Activated CD8-positive, alpha-beta T cell treated with anti-CD3 and anti-CD28 coated beads, Interleukin-2, amount 10 ng/mL, durations not matched to agents 7 days and 5 days (primary cell): Measurements from ENCODE around the gene BTRC. TPM values are rescaled to one million over a fixed set of nuclear protein-coding genes. Genes with fewer than 3 reads are reported as not detected.
A peak's percentile ranks its signal among the peaks of the same experiment; 100 is the strongest.

Experiments used
- ATAC-seq: fragments of 150-1000 bp; cut with Tn5 transposase; one replicate; pipeline ENCODE4 v1.10.0; 2021; ENCODE audit warnings: moderate library complexity
- CTCF ChIA-PET: fragments of 350-600 bp; sonication (Branson Sonifier 250); formaldehyde crosslinking; loops from one replicate; lab custom pipeline; 2021; ENCODE audit warnings: antibody characterized with exemption; lab: Charles Lee
- POLR2A ChIA-PET: fragments of 350-600 bp; sonication (Branson Sonifier 250); formaldehyde crosslinking; loops from one replicate; lab custom pipeline; 2021; ENCODE audit warnings: antibody characterized with exemption; lab: Charles Lee
- DNase-seq: peaks from one replicate; pipeline ENCODE4 v3.0.0-alpha.2; 2020
- H3K27ac Mint-ChIP-seq: one replicate; pipeline ENCODE4 v1.8.0; 2021; ENCODE audit warnings: mild to moderate bottlenecking, mixed read lengths
- H3K27me3 Mint-ChIP-seq: one replicate; pipeline ENCODE4 v1.8.0; 2021; ENCODE audit warnings: low read depth, mixed read lengths
- H3K36me3 Mint-ChIP-seq: one replicate; pipeline ENCODE4 v1.8.0; 2021; ENCODE audit warnings: low read depth, mixed read lengths
- H3K4me1 Mint-ChIP-seq: one replicate; pipeline ENCODE4 v1.8.0; 2021; ENCODE audit warnings: low read depth, mixed read lengths
- H3K4me3 Mint-ChIP-seq: one replicate; pipeline ENCODE4 v1.8.0; 2021; ENCODE audit warnings: mild to moderate bottlenecking, mixed read lengths
- H3K9me3 Mint-ChIP-seq: one replicate; pipeline ENCODE4 v1.8.0; 2022; ENCODE audit warnings: mixed read lengths; ENCODE audit not compliant: insufficient read depth
- total RNA-seq, 2 experiments: library from RNA; stranded (reverse); gene quantifications; one replicate each; pipeline ENCODE4 v1.2.3, GENCODE V29; 2021

Gene BTRC
- total RNA-seq, 2 experiments from 2014 or later = 11.0 to 11.2 TPM

DNA sequence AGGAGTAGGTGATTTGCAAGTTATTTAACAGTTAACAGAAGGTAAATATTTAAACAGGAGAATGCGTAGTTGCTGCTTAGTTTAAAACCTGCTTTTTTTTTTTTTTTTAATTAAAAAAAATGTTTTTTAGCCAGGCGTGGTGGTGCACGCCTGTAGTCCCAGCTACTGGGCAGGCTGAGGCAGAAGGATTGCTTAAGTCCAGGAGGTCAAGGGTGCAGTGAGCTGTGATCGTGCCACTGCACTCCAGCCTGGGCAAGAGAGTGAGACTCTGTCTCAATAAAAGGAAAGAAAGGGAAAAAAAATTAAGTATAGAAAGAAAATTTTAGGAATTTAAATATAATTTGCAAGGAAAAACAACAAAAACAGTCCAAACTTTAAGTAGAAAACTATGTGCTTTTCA, 71.6 kb downstream of the BTRC start:
- Mint-ChIP-seq H3K27me3 (no peaks in the 10 kb centered on the region), H3K9me3 (no peaks in the 10 kb centered on the region), H3K27ac (no peak overlapping the region), H3K4me3 (no peak overlapping the region), H3K36me3 (no peaks in the 10 kb centered on the region), H3K4me1 (no peaks in the 10 kb centered on the region)
- DNase-seq (no peak), ATAC-seq (no peak)
- CTCF ChIA-PET = interaction anchor here (1.2 kb wide), 1 partner anchor 18 kb away, joined by 4 read pairs; no protein-coding TSS in a partner anchor
- POLR2A ChIA-PET = no interaction called here

- DNase-seq (no peak), ATAC-seq (no peak)
- Mint-ChIP-seq H3K4me1 (no peaks in the 10 kb centered on the region), H3K9me3 (no peaks in the 10 kb centered on the region), H3K36me3 (no peaks in the 10 kb centered on the region), H3K27ac (no peak overlapping the region), H3K4me3 (no peak overlapping the region), H3K27me3 (no peaks in the 10 kb centered on the region)
- POLR2A ChIA-PET = no interaction called here
- CTCF ChIA-PET = interaction anchor here (1.1 to 2.8 kb wide), 3 partner anchors 13 to 38 kb away, joined by 3 to 7 read pairs (median 4); no protein-coding TSS in a partner anchor
Measured at GRCh38 chr10:101428036-101428435, 74.1 kb downstream of the BTRC start.

DNA sequence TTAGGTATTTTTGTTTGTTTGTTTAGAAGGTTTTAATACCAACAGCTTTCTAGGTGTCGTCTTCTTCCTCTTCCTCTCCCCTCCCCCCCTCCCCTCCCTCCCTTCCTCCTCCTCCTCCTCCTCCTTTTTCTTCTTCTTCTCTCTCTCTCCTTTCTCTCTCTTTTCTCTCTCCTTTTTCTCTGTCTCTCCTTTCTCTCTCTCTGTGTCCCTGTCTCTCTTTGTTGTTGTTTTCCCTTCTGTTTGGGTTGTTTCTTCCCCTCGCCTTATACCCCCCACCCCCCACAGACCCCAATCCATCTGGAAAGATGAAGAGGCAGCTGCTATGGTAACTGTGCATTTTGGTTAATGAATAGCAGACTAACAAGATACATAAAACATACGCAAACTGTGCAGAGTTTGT, 75.5 kb downstream of the BTRC start:
- Mint-ChIP-seq H3K27me3 (no peaks in the 10 kb centered on the region), H3K36me3 (no peaks in the 10 kb centered on the region), H3K4me3 (no peak overlapping the region), H3K4me1 (no peaks in the 10 kb centered on the region), H3K9me3 (no peaks in the 10 kb centered on the region), H3K27ac (no peak overlapping the region)
- CTCF ChIA-PET = interaction anchor here (1.4 to 2.8 kb wide), 2 partner anchors 12 to 15 kb away, joined by 4 to 7 read pairs; no protein-coding TSS in a partner anchor
- ATAC-seq (no peak), DNase-seq (no peak)
- POLR2A ChIA-PET = interaction anchor here (0.6 kb wide), 1 partner anchor 9 kb away, joined by 6 read pairs; no protein-coding TSS in a partner anchor

GRCh38 chr10:101436302-101436701, 82.3 kb downstream of the BTRC start:
- H3K4me1 Mint-ChIP-seq = no peaks in the 10 kb centered on the region
- H3K4me3 Mint-ChIP-seq = no peak overlapping the region
- H3K36me3 Mint-ChIP-seq = no peaks in the 10 kb centered on the region
- ATAC-seq (no peak), DNase-seq (no peak)
- POLR2A ChIA-PET = no interaction called here
- H3K27ac Mint-ChIP-seq = no peak overlapping the region
- no peaks in the 10 kb centered on the region for H3K27me3 Mint-ChIP-seq
- CTCF ChIA-PET = interaction anchor here (1.1 to 2.3 kb wide), 2 partner anchors 31 to 144 kb away, joined by 3 to 11 read pairs; no protein-coding TSS in a partner anchor
- no peaks in the 10 kb centered on the region for H3K9me3 Mint-ChIP-seq

DNA sequence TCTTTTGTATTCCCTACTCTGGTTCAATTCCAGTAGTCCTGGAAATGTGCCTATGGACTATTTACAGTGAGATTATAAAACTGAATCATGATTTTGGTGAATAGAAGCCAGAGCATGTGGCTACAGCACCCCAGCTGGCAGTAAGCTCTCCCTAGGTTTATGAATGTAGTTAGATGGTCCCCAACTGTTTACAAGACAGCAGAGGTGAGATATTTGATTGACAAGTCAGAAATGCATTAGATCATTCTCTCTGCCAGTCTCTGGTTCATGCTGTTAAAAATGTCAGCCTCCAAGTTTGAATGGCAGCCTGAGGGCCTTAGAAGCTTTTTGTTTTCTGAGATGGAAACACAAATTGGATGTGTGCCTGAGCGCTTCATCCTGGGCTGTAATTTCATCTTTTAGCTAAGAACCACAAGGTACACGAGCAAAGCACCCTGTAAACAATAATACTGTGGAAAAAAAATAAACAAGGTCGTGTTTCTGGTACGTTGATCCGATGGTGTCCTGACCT, 85.0 kb downstream of the BTRC start:
- Mint-ChIP-seq H3K27ac (no peak overlapping the region), H3K4me3 (no peak overlapping the region), H3K27me3 (no peaks in the 10 kb centered on the region), H3K4me1 (peaks cover 3% of the 10 kb centered on the region), H3K36me3 (no peaks in the 10 kb centered on the region), H3K9me3 (no peaks in the 10 kb centered on the region)
- DNase-seq (no peak), ATAC-seq (no peak)
- CTCF ChIA-PET = interaction anchor here (3.0 kb wide), 1 partner anchor 28 kb away, joined by 15 read pairs; no protein-coding TSS in a partner anchor
- POLR2A ChIA-PET = interaction anchor here (0.5 kb wide), 1 partner anchor 9 kb away, joined by 6 read pairs; no protein-coding TSS in a partner anchor

DNA sequence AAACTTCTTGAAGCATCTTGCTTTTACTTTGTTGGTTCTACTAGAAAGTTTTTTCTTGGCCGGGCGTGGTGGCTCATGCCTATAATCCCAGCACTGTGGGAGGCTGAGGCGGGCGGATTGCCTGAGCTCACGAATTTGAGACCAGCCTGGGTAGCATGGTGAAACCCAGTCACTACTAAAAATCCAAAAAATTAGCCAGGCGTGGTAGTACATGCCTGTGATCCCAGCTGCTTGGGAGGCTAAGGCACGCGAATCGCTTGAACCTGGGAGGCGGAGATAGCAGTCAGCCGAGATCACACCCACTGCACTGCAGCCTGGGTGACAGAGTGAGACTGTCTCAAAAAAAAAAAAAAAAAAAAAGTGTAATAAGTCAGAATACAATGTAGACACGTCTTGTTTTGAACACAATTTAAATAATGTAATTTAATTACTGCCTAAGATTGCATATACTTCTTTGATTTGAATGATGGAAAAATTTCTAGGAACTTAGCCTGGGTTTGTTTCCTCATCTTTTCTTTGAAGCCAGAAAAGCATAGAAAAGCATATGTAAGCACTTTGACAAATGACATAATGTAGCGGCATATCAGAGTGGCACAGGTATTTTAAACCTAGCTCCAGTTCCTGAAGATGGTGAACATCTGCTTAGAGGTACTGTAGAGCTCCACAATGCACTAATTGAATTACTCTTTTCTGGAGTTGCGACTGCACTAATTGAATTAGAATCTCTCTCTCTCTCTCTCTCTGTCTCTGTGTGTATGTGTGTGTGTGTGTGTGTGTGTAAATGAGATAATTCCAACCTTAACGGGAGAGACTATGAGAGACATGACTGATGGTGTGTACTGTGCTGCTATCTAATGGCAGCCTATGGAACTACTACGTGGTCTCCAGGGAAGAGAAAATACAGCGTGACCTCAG, 87.8 kb downstream of the BTRC start:
- CTCF ChIA-PET = interaction anchor here (0.6 to 3.0 kb wide), 22 partner anchors 8 to 231 kb away, joined by 3 to 17 read pairs (median 4); partner anchors contain the start of gene BTRC
- ATAC-seq (peak; percentile 81), DNase-seq (peak; percentile 31)
- Mint-ChIP-seq H3K36me3 (no peaks in the 10 kb centered on the region), H3K4me3 (no peak overlapping the region), H3K9me3 (no peaks in the 10 kb centered on the region), H3K27me3 (peaks cover 3% of the 10 kb centered on the region), H3K4me1 (peaks cover 3% of the 10 kb centered on the region), H3K27ac (no peak overlapping the region)
- POLR2A ChIA-PET = no interaction called here

GRCh38 chr10:101442456-101442800, 88.5 kb downstream of the BTRC start:
- Mint-ChIP-seq H3K36me3 (no peaks in the 10 kb centered on the region), H3K27me3 (peaks cover 3% of the 10 kb centered on the region), H3K27ac (no peak overlapping the region), H3K9me3 (no peaks in the 10 kb centered on the region), H3K4me3 (no peak overlapping the region), H3K4me1 (peaks cover 3% of the 10 kb centered on the region)
- ChIA-PET CTCF (interaction anchor here (0.6 to 2.7 kb wide), 8 partner anchors 48 to 228 kb away, joined by 3 to 17 read pairs (median 6); no protein-coding TSS in a partner anchor), POLR2A (no interaction called here)
- ATAC-seq = no peak
- no peak for DNase-seq

DNA sequence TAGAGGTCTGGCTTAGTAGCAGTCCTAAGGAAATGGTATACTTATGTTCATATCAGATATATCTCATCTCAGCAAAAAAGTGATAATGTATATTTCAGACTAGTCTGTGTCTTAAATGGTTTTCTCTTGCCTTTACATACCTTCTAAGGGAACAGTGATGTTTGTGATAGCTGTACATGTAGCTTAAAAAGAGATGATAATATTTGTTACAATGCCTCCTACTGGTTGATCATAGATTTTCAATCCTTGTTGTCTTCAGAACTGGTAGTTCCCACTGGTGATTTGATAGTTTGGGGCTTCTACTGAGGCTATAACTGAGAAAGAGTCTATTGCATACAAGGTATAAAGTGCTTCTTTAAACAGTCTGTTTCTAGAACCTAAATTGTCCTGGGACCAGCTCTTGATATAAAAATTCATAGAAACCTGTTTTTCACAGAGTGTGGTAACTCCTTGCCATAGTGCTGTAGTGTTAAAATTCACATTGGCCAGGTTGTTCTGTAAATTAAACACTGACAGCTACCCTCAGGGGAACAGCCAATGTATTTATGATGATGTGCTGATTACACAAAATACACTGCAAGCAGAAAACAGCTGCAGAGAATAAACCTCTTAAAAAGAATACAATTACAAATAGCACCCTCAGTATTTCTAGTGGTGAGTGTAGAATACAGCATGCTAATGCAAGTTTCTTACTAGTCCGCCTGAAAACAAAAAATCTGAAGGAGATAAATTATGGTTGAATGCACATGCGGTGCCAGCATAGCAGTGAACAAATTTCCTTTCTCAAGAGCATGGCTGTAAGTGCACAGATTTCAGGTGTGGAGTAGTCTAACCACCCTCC, 90.3 kb downstream of the BTRC start:
- H3K27ac Mint-ChIP-seq = no peak overlapping the region
- ChIA-PET CTCF (interaction anchor here (0.6 to 2.3 kb wide), 30 partner anchors 9 to 337 kb away, joined by 3 to 20 read pairs (median 4); no protein-coding TSS in a partner anchor), POLR2A (no interaction called here)
- H3K9me3 Mint-ChIP-seq = no peaks in the 10 kb centered on the region
- DNase-seq (no peak), ATAC-seq (no peak)
- H3K4me1 Mint-ChIP-seq = peaks cover 3% of the 10 kb centered on the region
- H3K4me3 Mint-ChIP-seq = no peak overlapping the region
- no peaks in the 10 kb centered on the region for H3K36me3 Mint-ChIP-seq
- peaks cover 3% of the 10 kb centered on the region for H3K27me3 Mint-ChIP-seq

DNA sequence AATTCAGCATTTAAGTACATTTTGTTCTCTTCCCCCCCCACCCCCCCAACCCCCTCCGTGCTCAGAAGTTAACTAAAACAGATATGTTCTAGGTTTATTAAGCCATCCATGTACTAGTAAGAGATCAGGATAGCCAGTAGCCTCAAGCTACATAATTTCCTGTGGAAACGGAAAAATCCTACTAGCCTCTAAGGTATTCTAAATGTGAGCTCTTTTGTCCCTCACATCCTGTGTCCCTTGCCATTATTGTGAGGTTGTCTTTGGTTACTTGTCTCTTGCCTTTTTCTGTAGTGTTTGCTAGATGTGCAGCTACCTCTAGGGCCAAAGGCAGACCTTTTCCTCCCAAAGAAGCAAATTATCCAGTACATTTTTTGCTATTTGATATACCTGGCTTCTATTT, 92.1 kb downstream of the BTRC start:
- no peaks in the 10 kb centered on the region for H3K36me3 Mint-ChIP-seq
- ATAC-seq = no peak
- H3K27me3 Mint-ChIP-seq = peaks cover 9% of the 10 kb centered on the region
- no peak overlapping the region for H3K27ac Mint-ChIP-seq
- no peak overlapping the region for H3K4me3 Mint-ChIP-seq
- ChIA-PET CTCF (interaction anchor here (0.9 to 1.2 kb wide), 5 partner anchors 16 to 231 kb away, joined by 3 to 4 read pairs (median 3); no protein-coding TSS in a partner anchor), POLR2A (no interaction called here)
- no peak for DNase-seq
- peaks cover 3% of the 10 kb centered on the region for H3K4me1 Mint-ChIP-seq
- H3K9me3 Mint-ChIP-seq = no peaks in the 10 kb centered on the region

DNA sequence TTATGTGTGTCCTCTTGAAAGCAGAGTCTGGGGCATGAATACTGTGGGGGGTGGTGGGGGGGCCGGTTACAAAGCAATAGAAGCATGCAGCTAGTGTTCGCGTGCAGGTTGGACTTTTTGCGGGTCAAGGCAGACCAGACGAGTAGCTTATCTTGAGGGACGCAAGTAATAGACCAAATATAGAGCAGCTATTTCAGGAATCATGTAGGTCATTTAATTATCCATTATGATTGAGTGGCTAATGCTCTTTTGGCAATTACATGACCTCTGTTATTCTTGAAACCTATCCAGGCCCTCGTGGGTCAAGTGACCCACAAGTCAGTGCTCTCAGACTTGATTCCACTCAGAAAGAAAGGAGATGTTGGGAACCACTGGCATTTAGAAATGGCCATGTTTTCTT, 93.0 kb downstream of the BTRC start:
- no peaks in the 10 kb centered on the region for H3K9me3 Mint-ChIP-seq
- peaks cover 3% of the 10 kb centered on the region for H3K4me1 Mint-ChIP-seq
- H3K36me3 Mint-ChIP-seq = no peaks in the 10 kb centered on the region
- no peak for ATAC-seq
- CTCF ChIA-PET = interaction anchor here (0.9 to 1.2 kb wide), 3 partner anchors 15 to 146 kb away, joined by 3 to 4 read pairs (median 3); no protein-coding TSS in a partner anchor
- POLR2A ChIA-PET = interaction anchor here (0.6 kb wide), 1 partner anchor 29 kb away, joined by 4 read pairs; no protein-coding TSS in a partner anchor
- no peak for DNase-seq
- H3K27ac Mint-ChIP-seq = no peak overlapping the region
- H3K4me3 Mint-ChIP-seq = no peak overlapping the region
- H3K27me3 Mint-ChIP-seq = peaks cover 15% of the 10 kb centered on the region

DNA sequence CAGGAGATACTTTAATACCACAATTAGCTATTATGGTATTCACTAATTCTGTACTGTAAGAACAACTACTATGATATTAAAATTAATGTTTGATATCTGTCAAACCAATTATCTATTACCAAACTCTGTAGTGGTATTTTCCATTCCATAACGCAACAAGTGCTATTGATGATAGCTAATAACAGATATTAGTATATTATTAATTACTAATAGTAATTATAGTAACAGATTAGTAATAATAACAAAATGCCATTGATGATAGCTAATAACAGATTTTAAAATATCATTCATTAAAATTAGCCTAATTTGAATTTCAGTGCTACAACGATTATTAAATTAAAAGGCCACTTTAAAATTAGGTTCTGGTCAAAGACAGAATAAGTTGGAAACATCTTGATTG, 93.5 kb downstream of the BTRC start:
- ChIA-PET CTCF (no interaction called here), POLR2A (interaction anchor here (0.6 kb wide), 2 partner anchors 29 to 206 kb away, joined by 3 to 4 read pairs; no protein-coding TSS in a partner anchor)
- no peaks in the 10 kb centered on the region for H3K9me3 Mint-ChIP-seq
- peaks cover 3% of the 10 kb centered on the region for H3K4me1 Mint-ChIP-seq
- H3K4me3 Mint-ChIP-seq = no peak overlapping the region
- no peaks in the 10 kb centered on the region for H3K36me3 Mint-ChIP-seq
- ATAC-seq (no peak), DNase-seq (no peak)
- H3K27ac Mint-ChIP-seq = no peak overlapping the region
- peaks cover 17% of the 10 kb centered on the region for H3K27me3 Mint-ChIP-seq
